RPMI8226 (cell line): ENCODE measurements around the gene ING4.

Experiments used
- DNase-seq: peaks from one replicate; pipeline ENCODE4 v3.0.0-alpha.2; 2015

ING4 gene

DNA sequence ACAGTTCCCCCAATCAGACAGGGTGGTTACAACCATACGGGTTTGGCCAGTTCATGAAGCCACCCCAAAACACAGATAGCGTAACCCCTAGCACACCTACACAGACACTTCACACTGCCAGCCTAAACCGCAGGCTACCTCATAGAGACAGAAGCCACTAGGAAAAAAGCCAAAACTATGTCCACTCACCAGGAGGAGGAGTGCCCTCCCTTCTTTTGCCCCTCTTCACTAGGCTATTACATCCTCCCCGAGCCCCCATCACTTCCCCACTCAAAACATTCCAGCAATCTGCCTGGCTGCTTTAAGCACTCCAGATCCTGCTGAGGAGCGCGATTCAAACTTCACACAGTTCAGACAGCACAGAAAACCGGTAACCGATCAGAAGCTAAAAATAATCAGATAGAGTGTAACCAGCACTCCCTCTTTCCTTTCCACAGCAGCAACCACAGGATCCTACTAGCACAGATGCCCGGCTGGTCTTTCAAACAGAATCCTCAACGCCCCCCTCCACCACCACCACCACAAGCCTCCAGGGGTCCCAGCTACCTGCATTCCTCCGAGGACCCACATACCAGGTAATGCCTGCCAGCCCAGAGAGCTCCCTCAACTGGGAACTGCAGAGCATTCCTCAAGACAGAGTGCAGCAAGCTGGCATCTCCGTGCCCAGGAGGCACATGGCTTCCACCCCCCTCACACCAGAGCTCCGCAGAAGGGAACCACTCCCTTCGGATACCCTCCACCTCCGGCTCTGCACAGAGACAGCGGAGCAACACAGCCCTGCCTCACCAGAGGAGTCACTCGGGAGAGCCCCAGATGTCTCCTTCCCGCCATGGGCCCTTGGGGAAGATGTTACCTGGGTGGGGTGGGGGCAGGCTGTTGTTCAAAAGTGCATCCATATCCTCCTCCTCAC, 57.2 kb downstream of the ING4 start:
- DNase-seq: peak; percentile 56

DNA sequence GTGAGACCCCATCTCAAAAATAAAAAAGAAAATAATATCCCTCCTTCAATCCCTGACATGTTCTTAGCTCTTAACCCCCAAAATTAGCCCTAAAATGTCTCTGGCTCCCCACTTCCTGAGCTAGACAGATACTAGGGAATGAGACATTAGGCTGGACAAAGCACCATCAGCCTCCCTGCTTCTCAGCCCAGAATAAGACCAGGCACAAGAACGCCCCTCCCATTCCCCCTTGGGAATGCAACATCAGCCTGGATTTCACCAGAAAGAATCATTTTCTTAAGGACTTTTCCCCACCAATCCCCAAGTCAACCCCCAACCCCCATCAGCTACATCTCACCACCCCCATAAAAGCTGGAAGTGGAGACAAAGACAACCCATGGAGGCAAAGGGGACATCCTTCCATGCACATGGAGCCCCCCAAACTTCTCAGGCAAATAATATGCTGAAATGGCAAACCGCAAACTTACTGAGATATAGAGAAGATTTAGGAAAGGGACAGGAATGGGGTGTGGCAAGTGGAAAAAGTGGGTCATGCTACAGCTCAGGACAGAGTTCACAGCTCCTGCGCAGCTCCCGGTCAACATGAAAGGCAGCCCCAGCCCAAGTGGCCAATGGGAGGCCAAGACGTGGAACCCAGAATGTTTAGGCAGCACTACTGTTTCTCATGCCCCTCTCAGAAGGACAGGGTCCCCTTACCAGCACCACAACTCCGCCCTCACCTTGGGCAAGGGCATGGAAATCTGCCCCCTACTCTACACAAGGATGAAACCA, 58.5 kb downstream of the ING4 start:
- no peak for DNase-seq

DNA sequence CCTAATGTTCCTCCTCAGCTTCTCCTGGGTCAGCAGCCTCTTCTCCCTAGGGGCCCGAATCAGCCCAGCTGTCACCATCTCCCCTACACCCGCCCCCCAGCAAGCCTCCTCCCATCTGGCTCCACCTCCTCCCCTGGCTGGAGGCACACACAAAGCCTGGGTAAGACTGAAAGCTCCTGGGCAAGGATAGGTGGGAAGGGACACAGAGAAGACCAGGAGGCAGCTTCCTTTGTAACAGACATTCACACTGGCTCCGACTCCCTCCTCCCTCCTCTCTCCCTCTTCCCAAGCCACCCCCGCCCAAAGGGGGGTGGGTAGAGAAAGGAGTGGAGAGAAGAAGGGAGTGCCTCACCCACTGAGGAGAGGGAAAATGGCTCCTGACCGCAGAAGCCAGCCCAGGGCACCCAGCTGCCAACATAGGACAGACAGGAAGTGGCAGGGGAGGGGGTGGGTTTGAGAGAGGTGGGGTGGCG, 59.8 kb downstream of the ING4 start:
- DNase-seq: peak; percentile 40

DNA sequence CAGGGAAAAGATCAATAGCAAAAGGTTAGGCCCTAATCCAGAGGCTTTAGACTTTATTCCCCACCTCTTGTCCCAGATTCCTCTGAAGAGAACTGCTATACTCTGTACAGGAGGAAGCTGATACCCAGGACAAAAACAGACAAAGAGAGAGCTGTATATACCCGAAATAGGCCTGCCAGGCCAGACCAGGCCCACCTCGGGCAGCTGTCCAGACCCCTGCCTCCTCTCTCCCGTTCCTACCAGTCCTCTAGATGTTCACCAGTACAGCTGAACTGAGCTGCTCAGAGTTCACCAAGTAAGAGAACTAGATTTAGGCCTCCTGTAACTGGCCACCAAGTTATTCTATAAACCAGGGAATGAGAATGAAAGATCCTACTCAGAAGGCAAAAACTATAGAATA, 60.4 kb downstream of the ING4 start:
- DNase-seq: no peak
